GM12801 (cell line): ENCODE results near the gene SKI.

Experiments
- TF ChIP-seq, protein P1 (sequence below): IDR thresholded peaks from one replicate; pipeline ENCODE4 v1.5.1; 2011; ENCODE audit warnings: control low read depth; ENCODE audit not compliant: insufficient read length; ENCODE audit errors: extremely low read depth

The SKI gene

DNA sequence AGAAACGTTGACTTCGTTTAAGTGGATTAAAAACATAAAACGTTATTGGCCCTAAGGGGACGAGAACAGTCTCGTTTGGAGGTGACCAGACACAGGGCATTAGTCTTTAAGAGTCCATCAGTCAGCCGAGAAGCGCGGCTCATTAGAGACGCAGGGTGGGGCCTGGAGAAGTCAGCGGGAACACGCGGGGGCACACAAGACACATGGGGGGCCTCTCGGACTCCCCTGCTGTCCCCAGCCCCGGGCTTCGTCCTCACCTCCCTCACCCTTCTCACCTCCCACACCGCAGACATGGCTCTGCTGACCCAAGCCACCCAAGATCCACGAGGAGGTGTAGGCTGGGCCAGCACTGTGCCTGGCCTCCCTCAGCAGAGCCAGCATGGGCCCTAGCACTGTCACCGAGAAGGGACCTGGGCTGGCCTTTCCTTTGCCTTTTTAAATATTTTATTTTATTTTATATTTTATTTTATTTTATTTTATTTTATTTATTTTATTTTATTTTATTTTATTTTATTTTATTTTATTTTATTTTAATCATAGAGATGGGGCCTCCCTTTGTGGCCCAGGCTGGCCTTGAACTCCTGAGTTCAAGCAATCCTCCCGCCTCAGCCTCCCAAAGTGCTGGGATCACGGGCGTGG is 114.4 kb downstream of the SKI start:
- TF ChIP-seq, protein P1, sequence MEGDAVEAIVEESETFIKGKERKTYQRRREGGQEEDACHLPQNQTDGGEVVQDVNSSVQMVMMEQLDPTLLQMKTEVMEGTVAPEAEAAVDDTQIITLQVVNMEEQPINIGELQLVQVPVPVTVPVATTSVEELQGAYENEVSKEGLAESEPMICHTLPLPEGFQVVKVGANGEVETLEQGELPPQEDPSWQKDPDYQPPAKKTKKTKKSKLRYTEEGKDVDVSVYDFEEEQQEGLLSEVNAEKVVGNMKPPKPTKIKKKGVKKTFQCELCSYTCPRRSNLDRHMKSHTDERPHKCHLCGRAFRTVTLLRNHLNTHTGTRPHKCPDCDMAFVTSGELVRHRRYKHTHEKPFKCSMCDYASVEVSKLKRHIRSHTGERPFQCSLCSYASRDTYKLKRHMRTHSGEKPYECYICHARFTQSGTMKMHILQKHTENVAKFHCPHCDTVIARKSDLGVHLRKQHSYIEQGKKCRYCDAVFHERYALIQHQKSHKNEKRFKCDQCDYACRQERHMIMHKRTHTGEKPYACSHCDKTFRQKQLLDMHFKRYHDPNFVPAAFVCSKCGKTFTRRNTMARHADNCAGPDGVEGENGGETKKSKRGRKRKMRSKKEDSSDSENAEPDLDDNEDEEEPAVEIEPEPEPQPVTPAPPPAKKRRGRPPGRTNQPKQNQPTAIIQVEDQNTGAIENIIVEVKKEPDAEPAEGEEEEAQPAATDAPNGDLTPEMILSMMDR: no peak

DNA sequence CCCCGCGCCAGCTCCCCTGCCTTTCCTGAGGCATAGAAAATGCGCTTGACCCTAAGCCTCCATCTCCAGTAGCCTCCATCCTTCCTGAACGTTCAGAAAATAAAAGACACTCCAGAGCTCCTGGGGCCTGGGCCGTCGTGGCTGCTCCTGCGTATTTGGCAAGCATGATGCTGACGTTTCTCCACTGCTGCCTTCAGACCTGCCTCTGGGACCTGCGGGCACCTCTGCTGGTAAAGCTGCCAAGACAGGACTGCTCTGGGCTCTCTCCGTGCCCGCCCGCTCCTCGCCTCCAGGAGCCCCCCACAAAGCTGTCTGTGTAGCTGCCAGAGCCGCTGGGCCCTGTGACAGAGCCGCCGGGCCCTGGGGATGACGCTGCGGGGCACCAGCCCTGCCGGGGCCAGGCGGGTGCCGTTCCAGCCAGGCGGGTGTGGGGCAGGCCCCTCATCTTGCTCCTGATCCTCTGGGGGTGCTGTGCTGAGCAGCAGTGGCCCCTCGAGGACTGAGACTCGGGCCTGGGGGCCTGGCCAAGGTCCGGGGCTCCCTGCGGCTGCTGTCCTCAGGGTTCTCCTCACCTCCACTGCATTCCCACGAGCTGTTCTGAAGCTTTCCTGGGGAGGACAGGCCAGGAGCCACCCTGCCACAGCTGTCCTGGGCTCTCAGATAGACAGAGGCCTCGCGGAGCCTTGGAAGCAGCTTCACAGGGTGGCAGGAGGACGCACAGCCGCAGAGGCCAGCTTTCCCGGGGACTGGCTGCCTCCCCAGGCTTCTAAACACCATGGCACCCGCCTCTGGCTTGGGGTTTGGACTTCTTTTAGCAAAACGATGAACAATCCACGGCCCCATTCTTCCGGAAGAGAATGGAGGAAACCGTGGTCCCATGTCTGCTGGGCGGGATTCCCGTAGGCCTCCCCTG is 115.2 kb downstream of the SKI start:
- TF ChIP-seq, protein P1: no peak

DNA sequence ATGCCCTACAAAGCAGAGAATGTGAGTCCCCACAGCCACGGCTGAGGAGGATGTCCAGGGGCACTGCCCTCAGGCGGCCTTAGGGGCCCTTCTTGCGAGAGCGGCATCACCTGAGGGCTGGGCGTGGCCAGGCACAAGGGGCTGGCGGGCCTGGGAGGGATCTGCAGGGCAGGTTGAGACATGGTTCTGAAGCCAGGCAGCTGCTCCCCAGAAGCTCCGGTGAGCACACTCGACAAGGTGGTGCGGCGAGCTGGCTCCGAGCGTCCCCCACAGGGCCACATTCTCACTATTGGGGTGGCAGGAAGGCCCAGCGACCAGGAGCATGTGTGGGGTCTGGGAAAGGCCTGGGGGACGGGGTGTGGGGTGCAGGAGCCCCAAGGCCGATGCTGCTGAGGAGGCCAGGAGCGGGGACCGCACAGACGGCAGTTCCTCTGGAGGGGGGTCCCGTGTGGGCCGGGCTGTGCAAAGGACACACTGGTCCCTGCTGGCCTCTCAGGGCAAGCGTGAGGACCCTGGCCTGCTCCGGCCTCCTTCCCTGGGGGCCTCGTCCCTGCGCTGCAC is 116.1 kb downstream of the SKI start:
- TF ChIP-seq, protein P1: no peak

DNA sequence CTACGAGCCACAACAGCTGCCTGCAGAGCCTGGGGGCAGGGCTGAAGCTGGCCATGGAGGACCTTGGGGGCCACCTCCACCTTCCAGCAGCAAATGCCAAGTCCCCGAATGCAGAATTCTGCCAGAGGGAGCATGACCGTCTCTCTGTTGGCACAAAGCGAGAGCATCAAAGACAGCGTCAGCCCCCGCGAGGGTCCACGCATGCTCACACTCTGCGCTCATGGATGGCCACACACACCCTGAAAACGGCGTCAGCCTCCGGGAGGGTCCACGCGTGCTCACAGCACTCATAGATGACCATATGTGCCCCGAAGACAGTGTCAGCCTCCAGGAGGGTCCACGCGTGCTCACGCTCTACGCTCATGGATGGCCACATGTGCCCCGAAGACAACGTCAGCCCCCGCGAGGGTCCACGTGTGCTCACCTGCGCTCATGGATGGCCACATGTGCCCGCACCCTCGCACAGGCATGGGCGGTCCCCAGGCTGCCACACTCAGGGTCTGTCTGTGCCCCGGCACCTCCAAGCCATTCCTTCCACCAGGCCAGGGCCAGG is 116.7 kb downstream of the SKI start:
- TF ChIP-seq, protein P1: no peak

DNA sequence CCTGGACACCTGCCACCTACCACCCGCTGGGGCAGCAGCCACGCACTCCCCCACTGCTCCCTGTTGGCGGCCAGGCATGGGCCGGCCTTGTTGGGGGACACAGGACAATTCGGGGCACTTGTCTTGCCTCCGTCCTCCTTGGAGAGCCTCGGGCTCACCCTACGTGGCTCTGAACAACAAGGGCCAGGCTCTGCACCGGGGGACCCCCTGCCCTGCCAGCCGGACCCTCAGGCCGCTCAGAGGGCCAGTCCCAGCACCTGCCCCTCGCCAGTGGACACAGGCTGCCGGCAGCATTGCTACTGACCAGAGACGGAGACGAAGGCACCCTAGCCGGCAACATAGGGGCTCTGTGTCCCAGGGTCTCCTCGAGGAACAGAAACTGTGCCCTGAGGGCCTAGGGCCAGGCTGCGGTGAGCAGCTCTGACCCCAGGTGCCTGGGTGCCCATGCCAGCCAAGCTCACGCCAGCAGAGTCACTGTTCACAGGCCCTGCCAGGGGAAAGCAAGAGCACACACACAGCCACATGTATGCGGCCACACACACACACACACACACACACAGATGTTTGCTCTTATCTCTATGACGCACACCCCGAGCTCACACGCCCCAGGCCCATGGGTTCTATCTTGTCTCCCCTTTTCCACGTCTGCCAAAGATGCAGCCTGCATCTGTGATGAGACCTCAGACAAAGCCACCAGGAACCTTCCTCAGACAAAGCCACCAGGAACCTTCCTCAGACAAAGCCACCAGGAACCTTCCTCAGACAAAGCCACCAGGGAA is 117.4 kb downstream of the SKI start:
- TF ChIP-seq, protein P1: no peak

DNA sequence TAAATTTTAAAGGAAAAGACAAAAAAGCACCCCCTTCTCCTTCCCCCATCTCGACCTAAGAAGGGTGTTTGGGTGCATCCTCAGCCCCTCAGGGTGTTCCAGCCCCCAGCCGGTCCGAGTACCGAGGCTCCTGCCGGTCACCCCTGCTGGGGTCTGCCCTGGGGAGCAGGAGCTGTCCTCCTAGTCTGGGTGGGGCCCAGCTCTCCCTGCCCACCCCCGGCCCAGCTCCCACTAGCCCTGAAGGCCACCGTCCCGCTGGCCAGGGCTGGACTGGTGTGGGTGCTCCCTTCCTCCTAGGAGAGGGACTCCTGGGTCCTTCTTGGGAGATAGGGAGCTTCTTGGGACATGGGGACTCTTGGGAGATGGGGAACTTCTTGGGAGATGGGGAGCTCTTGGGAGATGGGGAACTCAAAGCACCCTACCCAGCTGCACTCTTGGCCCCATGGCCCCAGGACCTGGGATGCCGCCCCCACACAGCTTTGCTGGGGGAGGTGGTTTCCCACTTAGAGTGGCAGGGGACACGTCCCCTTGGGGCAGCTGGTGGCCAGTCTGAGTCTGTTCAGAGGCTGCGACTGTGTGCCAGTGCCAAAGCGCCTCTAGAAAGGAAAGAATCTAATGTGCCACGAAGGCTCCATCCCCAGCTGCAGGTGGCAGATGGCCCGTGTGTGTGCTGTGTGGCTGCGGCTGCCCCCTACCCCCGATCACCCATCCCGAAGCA is 118.7 kb downstream of the SKI start:
- TF ChIP-seq, protein P1: no peak
